ENCODE results near the gene SPOCK2.
"Not testable (repeated sequence)": the region's sequence is repeated elsewhere in the genome, so short reads cannot be mapped to it uniquely, and the experiment has no call there.

SPOCK2 gene, protein sequence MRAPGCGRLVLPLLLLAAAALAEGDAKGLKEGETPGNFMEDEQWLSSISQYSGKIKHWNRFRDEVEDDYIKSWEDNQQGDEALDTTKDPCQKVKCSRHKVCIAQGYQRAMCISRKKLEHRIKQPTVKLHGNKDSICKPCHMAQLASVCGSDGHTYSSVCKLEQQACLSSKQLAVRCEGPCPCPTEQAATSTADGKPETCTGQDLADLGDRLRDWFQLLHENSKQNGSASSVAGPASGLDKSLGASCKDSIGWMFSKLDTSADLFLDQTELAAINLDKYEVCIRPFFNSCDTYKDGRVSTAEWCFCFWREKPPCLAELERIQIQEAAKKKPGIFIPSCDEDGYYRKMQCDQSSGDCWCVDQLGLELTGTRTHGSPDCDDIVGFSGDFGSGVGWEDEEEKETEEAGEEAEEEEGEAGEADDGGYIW

DNA sequence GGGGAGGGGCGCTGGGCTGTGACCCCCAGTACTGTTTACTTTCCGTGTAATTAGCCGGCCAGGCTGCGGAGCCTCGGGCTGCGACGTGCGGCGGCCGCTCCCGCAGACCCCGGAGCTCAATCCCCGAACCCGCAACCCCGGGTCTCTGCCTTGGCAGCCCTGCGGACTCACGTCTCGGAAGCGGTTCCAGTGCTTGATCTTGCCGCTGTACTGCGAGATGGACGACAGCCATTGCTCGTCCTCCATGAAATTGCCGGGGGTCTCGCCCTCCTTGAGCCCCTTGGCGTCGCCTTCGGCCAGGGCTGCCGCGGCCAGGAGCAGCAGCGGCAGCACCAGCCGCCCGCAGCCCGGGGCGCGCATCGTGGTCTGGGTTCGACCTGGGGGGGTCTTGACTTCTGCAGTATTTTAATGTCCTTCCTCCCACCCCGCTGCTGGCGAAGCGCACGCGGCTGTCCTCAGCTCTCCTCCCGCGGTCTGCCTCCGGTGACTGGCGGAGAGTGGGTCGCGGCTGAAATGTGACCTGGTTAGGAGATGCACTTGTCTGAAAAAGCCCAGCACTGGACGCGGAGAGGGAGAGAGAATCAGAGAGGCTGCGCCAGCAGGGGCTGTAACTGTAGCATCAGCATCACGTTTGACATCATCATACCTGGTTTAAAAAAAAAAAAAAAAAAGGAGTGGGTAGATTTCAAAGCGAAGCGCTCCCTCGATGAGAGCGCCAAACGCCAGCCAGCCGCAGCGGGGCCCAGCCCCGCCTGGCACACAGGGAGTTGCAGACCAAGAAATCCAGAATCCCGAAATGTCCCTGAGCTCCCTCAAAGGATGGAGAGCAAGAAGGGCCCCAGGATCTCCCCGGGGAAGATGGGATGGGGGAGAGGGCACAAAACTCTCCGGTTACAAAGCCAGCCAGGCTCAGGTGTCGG is at the start of gene SPOCK2:
Gene SPOCK2 (minus strand): TSS at position 583 of the 920 bp plus-strand sequence. CDS start 223 bp downstream, at position 360.
- peak in 35 of 56 donors; percentile 21 to 75 (median 47) for DNase-seq

DNA sequence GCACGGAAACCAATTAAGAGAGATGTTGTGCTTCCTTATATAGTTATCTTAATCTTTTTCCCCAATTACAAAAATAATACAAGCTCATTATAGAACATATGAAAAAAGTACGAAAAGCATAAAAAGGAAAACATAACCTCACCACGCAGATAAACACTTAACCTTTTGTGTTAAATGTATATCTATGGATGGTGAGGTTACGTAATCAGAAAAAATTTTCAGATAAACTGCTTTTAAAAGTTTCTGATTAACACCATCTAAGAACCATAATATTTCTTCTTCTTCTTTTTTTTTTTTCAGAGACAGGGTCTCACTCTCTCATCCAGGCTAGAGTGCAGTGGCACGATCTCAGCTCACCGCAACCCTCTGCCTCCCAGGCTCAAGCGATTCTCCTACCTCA is 49.2 kb upstream of the SPOCK2 start:
- DNase-seq = no peak

DNA sequence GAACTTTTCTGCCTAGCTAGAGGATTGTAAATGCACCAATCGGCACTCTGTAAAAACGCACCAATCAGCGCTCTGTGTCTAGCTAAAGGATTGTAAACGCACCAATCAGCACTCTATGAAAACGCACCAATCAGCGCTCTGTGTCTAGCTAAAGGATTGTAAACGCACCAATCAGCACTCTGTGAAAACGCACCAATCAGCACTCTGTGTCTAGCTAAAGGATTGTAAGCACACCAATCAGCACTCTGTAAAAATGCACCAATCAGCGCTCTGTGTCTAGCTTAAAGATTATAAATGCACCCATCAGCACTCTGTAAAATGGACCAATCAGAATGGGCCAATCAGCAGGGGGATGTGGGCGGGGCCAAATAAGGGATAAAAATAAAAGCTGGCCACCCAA is 47.9 kb upstream of the SPOCK2 start:
- DNase-seq = not testable (repeated sequence)

DNA sequence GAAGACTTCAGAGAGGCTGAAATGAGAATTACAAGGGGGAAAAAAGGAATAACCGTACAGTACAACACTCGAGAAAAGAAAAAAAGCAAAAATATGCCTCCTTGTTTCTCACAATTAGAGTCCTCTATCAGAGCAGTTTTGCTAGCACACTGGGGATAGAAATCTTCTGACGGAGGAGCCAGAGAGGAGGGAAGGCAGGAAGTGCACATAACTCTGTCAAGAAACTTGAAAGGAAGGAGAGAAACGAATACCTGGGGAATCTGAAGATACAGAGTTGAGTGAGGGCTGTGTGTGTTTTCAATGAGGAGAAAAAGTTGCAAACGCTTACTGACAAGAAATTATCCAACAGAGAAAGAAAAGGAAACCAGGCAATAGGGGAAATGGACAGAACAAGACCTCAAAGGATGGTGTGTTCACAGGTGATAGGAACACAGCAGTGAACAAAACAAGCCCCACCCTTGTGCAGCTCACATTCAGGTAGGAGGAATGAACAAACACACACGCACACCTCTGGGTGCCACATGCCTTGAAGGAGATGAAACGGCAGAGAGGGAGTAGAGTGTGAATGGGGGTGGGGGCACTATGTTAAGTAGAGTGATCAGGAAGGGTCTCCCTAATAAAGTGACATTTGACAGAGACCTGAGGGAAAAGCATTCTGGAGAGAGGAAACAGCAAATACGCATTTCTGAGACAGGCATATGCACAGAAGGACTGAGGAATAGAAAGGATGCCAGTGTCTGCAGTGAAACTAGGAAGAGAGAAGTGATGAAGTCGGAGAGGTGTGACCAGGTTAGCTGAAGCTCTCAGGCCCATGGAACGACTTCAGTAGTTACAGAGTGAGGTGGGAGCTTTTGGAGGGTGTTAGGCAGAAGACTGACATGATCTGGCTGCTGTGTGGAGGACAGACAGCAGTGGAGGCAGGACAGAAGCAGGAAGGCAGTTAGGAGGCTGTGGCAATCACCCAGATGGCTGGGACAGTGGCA is 46.7 kb upstream of the SPOCK2 start:
- DNase-seq = no peak

DNA sequence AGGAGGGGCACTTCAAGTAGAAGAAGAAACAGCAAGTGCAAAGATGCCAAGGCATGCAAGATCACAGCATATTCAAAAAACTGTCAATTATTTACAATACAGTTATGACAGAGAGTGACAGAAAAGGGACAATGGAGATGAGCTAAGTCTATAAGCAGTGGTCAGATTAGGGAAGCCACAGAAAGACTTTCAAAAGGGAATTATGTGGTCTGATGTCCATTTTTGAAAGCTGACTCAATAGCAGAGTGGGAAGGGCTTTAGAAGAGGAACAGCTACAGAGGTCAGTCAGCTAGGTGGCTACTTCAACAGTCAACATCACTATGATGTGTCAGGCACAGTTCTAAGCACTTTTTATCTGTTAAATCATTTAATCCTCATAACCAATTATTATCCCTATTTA is 45.2 kb upstream of the SPOCK2 start:
- no peak for DNase-seq

DNA sequence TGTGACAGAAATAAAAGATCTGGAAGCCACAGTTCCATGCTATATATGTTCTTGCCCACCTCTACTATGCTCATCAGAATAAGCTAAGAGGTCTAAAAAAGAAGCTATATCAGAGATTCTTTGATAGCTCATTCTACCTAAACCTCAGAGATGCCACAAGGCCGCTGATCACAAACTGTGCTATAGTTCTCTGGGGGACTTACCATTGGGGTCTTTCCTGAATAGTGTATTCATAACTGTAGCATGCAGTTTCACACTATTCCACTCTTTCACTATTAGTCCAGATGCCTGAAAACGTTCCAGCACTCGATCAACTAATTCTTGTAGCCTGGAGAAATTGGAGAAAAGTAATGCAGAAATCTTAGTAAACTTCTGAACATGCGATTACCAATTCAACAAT is 44.5 kb upstream of the SPOCK2 start:
- no peak for DNase-seq

DNA sequence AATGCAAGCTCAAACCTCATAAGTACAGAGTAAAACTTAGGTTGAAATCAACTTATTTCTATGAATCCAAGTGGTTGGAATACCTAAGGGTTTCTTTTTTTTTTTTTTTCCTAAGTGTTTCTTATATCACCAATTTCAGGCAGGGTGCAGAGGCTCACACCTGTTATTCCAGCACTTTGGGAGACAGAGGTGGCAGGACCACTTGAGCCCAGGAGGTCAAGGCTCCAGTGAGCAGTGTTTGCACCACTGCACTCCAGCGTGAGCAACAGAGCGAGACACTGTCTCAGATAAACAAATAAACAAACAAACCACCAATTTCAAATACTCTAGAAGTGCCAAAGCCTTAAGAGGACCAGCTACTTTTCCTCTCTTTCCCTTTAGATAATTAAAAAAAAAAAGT is 39.2 kb upstream of the SPOCK2 start:
- no peak for DNase-seq

DNA sequence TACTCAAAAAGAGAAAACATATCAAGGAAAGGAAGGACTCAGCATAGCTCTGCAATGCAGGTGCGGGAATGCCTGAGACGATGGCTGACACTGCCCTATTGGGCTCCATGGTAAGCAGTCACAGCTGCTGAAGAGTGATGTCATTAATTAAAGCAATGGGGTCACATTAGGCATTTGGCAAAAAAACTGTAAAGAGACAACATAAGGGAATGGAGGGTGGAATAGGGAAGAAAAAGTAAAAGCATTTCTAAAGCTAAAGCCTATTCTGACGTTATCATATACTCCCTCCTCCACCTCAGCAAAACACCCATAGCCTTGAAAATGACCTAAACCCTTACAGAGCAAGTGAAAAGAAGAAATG is 38.5 kb upstream of the SPOCK2 start:
- no peak for DNase-seq

DNA sequence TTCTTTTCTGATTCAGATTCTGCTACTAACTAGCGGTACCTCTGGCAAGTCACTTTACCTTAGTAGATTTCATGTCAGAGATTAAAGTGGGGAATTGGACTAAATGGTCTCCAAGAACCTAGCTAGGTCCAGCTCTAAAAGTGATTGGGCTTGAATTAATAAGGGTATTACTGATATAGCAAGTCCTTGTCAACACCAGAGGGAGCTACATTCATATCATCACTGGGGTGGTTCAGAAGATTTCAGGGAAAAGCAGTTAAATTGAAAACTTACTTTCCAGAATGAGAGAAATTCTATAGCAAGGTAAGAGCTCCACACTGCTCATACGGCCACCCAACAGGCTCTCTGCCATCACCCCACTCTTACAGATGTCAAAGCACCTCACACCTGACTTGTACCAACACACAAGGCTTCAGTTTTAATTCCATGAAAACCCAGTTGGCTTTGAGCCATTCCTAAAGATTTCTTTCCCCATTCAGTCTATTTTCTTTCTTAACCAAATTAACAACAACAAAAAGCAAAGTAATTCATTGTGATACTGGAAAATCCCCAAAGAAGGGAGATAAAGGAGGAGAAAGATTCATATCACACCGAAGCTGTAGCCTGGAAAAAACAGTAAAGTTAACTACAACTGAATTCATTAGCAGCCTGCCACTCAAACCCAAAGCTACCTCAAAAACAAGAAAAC is 38.0 kb upstream of the SPOCK2 start:
- no peak for DNase-seq

DNA sequence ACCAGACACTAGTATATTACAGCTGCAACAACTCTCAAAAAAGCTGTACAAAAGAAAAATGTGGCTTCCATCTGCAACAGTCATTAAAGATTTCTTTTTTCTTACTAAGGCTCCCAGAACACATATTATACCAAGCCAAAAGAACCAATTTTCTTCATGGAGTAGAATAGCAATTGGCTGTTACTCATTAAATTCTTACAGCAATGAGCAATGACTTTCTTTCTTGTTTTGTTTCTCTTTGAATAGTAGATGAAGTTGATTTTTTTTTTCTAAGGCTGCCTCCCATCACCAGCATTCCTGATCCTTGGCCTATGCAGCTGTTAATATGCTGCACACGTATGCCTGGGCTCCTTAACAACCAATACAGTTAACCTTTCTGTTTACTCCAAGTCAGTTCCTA is 36.6 kb upstream of the SPOCK2 start:
- peak in 1 of 56 donors; percentile 5 for DNase-seq

DNA sequence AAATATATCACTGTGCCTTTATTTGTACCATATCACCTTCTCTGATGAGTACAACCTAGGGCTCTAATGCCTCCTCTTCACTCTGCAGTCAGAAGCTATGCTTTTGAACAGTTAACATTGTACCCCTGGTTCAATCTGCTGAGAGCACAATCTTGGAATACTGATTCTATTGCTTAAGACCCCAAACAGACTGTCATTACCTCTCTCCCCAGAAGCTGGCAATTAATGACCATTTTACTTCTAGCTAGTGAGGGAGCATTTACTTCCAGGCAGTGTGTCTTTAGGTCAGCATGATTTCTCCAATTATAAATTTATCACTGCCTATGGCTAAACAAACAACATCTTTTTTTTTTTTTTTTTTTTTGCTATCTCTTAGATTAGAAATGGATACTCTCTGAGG is 36.0 kb upstream of the SPOCK2 start:
- DNase-seq = no peak

DNA sequence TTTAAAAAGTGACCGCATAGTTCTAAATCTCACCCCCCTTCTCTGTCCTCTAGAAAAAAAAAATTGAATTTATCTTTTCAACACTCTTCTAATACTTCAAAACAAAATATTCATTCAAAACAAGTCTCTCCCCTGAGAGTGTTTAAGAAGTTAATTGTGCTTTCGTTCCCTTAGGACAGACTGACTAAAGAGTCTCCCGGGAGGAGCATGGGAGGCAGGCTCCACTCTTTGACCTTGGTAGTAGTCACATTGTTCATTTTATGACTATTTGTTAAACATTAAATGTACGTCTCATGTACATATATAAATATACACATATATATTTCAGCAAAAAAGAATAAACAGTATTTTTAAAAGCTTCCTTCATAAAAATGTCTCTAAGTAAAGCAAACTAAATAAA is 35.3 kb upstream of the SPOCK2 start:
- DNase-seq = no peak

DNA sequence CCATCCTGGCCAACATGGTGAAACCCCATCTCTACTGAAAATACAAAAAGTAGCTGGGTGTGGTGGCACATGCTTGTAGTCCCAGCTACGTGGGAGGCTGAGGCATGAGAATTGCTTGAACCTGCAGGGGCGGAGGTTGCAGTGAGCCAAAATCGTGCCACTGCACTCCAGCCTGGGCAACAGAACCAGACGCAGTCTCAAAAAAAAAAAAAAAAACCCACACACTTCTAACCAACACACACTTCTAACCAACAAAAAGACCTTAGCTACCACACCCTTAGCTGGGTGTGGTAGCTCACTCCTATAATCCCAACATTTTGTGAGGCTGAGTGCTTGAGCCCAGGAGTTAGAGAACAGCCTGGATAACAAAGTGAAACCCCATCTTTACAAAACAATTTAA is 33.9 kb upstream of the SPOCK2 start:
- no peak for DNase-seq

DNA sequence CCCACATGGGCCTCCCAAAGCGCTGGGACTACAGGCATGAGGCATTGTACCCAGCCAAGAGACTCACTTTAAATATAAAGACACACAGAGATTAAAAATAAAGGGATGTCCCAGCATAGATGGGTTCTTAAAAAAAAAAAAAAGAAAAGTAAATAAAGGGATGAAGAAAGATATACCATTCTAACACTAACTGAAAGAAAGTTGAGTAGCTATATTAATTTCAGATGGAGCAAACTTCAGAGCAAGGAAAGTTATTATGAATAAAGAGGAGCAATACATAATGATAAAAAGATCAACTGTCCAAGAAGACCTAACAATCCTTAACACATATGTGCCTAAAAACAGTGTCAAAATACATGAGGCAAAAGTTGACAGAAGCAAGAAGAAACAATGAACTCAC is 33.0 kb upstream of the SPOCK2 start:
- DNase-seq = no peak

DNA sequence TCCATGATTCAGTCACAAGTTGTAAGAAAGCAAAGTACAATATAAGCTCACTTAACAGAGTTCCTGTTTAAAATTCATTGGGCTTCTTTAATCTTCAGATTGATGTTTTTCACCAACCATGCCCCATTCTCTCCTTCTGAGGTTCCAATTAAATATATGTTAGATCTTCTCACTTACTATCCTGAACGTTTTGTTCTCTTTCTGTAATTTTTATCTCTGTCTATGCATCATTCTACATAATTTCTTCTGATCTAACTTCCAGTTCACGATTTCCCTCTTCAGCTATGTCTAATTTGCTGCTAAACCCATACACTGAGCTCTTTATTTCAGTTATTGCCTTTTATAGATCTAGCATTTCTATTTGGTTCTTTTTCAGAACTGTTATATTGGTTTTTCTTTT is 28.0 kb upstream of the SPOCK2 start:
- no peak for DNase-seq

DNA sequence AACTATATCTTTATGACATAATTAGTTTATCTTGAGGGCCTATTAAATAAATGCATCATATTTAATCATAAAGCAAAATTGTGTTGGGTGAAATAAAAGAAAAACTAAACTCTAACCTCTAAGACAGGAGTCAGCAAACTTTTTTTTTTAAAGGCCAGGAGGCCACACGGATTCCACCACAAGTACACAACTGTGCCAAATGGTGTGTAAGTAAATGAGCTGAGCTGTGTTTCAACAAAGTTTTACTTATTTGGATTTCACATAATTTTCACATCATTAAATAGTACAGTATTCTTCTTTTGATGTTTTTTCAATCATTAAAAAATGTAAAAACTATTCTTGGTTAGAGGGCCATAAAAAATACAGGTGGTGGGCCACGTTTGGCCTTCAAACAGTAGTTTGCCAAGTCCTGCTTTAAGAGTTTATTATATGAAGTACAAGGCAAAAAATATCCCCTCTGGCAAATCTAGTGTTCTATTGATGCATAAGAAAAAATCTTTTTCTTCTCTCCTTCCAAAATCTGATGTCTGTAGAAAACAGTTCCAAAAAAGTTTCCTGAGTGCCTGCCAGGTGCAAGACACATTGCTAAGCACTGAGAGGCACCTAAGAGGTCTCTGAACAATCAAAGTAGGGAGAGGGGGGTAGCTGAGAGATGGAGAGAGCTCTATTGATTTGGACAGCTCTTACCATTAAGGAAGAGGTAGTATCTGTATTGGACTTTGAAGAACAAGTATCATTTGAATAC is 26.5 kb upstream of the SPOCK2 start:
- no peak for DNase-seq

DNA sequence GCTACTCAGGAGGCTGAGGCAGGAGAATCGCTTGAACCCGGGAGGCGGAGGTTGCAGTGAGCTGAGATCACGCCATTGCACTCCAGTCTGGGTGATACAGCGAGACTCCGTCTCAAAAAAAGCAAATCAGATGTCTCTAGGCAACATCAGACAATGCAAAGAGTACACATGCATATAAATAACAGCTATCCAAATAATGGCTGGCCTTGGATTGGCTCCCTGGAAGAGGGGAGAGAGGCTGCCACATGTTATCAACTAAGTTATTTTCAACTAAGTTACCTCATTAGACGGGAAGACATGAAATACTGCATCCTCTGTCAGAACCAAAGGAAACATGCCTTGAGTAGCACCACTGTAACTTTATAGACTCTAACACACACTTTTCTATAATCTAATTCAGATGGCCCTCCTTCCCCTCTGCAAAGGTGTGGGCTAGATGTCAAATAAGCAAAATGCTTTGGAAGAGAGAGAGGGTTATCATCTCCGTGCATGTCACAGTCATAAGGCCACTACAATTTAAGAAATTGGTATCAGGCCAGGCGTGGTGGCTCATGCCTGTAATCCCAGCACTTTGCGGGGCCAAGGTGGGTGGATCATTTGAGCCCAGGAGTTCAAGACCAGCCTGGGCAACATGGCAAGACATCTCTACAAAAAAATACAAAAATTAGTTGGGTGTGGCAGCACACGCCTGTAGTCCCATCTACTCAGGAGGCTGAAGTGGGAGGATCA is 22.5 kb upstream of the SPOCK2 start:
- no peak for DNase-seq

DNA sequence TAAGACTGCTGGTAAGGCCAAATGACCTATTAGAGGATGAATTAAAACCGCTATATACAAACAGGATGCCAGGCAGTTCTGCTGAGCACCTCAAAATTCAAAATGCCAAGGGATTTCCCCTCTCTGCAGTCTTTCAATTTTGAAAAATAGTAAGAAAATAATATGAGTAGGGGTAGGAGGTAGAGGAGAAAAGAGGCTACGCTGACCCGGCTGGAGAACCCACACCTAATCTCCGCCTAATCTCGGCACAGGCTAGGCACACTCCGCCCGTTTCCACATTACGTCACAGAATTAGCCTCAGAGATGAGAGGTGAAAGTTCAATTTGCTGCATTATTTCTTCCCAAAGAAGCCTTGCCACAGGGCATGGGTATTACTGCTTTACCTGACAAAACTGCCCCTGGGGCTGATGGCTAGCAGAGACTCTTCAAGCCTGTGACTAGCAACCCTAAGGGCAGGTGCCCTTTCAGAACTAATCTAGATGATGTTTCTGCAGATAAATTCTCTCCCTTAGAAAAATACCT is 21.3 kb upstream of the SPOCK2 start:
- DNase-seq = no peak
